MM.1S (cell line): ENCODE data around the gene DPM2.

Source experiments
- CTCF ChIP-seq: fragments of 300-600 bp; sonication (generic); IDR thresholded peaks from 2 replicates; pipeline ENCODE4 v1.5.1; 2016; ENCODE audit warnings: antibody characterized with exemption, low read length, mixed read lengths
- EZH2 ChIP-seq: fragments of 300-600 bp; sonication (generic); optimal IDR thresholded peaks from 2 replicates; pipeline ENCODE3; 2017; ENCODE audit warnings: low read depth, mild to moderate bottlenecking, antibody characterized with exemption, low read length, mixed read lengths
- EZH2phosphoT487 ChIP-seq: fragments of 300-600 bp; sonication (generic); IDR thresholded peaks from 2 replicates; pipeline ENCODE4 v1.6.1; 2018; ENCODE audit warnings: antibody characterized with exemption, low read length

- TF ChIP-seq CTCF (no peak), EZH2 (no peak), EZH2phosphoT487 (no peak)
Measured at GRCh38 chr9:127899128-127899943, 38.3 kb downstream of the DPM2 start, which contains the start of gene ST6GALNAC6.
